MM.1S (cell line): ENCODE results near the gene LYRM4.

Experiments
- EZH2 ChIP-seq: fragments of 300-600 bp; sonication (generic); optimal IDR thresholded peaks from 2 replicates; pipeline ENCODE3; 2017; ENCODE audit warnings: low read depth, mild to moderate bottlenecking, antibody characterized with exemption, low read length, mixed read lengths
- TF ChIP-seq, protein P1 (sequence below): fragments of 300-600 bp; sonication (generic); IDR thresholded peaks from 2 replicates; pipeline ENCODE4 v1.5.1; 2016; ENCODE audit warnings: antibody characterized with exemption, low read length, mixed read lengths

GRCh38 chr6:5095236-5095635 lies 165.5 kb downstream of the LYRM4 start:
- TF ChIP-seq, protein P1, sequence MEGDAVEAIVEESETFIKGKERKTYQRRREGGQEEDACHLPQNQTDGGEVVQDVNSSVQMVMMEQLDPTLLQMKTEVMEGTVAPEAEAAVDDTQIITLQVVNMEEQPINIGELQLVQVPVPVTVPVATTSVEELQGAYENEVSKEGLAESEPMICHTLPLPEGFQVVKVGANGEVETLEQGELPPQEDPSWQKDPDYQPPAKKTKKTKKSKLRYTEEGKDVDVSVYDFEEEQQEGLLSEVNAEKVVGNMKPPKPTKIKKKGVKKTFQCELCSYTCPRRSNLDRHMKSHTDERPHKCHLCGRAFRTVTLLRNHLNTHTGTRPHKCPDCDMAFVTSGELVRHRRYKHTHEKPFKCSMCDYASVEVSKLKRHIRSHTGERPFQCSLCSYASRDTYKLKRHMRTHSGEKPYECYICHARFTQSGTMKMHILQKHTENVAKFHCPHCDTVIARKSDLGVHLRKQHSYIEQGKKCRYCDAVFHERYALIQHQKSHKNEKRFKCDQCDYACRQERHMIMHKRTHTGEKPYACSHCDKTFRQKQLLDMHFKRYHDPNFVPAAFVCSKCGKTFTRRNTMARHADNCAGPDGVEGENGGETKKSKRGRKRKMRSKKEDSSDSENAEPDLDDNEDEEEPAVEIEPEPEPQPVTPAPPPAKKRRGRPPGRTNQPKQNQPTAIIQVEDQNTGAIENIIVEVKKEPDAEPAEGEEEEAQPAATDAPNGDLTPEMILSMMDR = no peak
- TF ChIP-seq EZH2 = no peak
